Medulla oblongata (tissue), 1 donor: ENCODE results near the gene BLTP3A.
"Not testable (repeated sequence)": the region's sequence is repeated elsewhere in the genome, so short reads cannot be mapped to it uniquely, and the experiment has no call there.

ENCODE experiments used
- DNase-seq: peaks from one replicate; pipeline ENCODE4 v3.0.0-alpha.2; 2015; ENCODE audit errors: extremely low spot score

Gene BLTP3A

GRCh38 chr6:34792605-34793500, 970 bp downstream of the BLTP3A start:
- DNase-seq: peak; percentile 38

GRCh38 chr6:34793877-34794276, 2.0 kb downstream of the BLTP3A start:
- DNase-seq: no peak

DNA sequence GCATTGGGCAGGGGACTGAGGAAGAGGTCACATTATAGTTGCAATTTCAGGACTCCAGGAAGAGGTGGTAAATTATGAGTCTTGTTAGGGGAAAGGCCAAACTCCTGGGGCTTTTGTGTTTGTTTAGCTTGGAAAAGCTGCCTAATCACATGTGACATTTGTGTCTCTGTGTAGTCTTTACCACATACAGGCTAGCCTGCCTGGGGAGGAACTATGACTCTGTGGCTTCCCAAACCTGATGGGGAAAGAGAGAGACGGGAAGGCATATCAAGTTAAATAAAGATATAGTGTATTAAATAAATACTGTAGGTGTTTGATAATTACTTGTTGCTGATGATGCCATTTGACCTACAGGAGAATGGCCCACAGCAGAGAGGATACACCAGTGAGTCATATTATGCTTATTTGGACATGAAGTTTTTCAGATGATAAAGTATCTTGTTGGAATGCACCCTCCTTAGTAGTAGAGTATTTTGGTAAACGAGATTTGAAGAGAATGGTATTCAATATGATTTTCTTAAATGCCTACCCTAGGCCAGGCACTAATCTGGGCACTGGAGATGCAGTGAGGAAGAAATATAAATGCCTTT, 4.0 kb downstream of the BLTP3A start:
- no peak for DNase-seq

DNA sequence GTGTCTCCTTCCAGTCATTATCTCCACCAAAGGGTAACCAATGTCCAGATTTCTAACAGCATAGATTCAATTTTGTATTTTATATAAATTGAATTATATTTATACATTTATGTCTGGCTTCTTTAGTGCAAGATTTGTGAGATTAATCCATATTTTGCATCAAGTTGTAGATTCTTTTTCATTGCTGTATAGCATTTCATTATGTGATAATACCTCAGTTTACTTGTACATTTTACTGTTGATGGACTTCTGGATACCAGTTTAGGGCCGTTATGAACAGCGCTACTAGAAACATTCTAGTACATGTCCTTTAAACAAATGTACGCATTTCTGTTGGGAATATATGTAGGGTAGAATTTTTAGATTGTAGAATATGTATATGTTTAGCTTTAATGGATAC, 6.2 kb downstream of the BLTP3A start:
- DNase-seq: no peak

DNA sequence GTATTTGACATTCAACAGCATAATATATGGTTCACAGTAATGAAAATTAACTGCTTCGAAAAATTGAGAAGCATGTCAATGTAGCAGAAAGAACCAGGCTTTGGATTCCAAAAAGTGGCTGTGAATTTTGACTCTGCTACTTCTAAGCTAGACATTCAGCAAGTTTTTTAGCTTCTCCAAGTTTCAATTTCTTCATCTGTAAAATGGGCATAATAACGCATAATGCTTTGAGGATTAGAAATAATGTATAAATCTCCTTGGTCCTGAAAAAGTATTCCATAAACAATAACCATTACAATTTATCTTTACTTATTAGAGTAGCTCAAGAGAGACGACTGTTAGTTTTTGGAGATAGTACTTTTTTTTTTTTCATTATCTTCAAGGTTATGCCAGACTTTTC, 7.7 kb downstream of the BLTP3A start:
- no peak for DNase-seq

GRCh38 chr6:34804543-34804942, 12.7 kb downstream of the BLTP3A start:
- no peak for DNase-seq

DNA sequence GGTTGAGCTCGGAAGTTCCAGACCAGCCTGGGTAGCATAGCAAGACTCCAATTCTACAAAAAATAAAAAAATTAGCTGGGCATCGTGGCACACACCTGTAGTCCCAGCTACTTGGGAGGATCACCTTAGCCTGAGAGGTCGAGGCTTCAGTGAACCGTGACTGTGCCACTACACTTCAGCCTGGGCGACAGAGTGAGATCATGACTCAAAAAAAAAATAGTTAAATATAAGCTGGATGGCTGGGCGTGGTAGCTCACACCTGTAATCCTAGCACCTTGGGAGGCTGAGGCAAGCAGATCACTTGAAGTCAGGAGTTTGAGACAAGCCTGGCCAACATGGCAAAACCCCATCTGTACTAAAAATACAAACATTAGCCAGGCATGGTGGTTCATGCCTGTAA, 13.2 kb downstream of the BLTP3A start:
- not testable (repeated sequence) for DNase-seq

DNA sequence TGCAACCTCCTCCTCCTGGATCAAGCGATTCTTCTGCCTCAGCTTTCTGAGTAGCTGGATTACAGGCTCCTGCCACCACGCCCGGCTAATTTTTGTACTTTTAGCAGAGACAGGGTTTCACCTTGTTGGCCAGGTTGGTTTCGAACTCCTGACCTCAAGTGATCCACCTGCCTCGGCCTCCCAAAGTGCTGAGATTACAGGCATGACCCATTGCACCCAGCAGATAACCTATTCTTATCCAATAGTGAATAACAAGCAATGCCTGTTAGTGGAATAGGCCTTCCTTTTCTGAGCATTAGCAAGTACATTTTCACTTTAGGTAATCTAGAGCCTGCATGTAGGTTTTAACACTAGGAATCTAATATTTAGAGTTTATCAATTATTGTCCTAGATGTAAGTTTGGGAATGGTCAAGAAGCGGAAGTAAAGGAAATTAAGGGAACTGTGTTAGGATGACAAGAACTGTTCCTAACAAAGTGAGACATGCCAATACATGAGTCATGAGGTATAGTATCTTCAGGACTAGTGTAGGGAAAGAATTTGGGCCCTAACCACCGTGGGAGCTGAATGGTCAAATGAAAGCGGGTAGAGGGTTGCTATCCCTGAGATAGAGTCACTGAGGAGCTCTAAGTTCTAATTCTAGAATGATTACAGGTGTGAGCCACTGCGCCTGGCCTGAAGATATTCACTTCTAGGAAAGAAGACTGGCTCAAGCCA, 15.0 kb downstream of the BLTP3A start:
- no peak for DNase-seq

- not testable (repeated sequence) for DNase-seq
These were observed 16.6 kb downstream of the BLTP3A start for GRCh38 chr6:34808473-34808872.

DNA sequence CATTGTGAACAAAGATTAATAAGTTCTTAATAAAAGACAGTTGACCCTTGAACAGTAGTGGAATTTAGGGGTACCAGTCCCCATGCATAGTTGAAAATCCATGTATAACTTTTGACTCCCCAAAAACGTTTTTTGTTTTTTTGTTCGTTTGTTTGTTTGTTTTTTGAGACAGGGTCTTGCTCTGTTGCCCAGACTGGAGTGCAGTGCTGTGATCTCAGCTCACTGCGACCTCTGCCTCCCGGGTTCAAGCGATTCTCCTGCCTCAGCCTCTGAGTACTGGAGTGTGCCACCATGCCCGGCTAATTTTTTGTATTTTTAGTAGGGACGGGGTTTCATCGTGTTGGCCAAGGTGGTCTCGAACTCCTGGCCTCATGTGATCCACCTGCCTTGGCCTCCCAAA, 17.5 kb downstream of the BLTP3A start:
- not testable (repeated sequence) for DNase-seq

DNA sequence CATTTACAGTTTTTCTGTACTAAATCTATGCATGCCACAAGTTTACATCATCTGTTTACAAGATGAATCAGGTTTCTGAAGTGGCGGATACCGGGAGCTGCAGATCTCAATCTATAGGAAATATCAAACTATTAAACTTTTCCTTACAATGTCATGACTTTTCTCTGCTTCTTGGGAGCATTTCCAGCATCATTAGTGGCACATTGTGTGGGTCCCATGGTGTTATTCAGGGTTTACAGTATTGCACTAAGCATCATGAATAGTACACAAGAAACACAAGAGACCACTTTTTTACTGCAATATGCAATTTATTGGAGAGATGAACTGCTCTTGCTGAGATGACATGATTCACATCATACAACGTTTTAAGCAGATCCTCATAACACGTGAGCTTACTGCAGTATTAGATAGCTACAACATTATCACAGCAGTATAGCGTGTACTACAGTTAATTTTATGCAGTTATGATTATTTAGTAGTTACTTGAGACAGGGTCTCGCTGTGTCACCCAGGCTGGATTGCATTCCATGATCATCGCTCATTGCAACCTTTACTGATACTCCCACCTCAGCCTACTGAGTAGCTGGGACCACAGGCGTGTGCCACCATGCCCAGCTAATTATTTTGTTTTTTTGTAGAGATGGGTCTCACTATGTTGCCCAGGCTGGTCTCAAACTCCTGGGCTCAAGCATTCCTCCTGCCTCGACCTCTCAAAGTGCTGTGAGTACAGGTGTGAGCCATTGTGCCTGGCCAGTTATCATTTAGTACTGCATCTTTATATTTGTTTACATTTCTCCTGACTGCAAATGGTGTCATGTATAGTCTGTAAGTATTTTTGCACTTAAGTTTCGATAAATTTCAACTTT, 18.4 kb downstream of the BLTP3A start:
- DNase-seq: no peak

- no peak for DNase-seq
These were observed 19.2 kb downstream of the BLTP3A start for GRCh38 chr6:34810936-34811632.

- no peak for DNase-seq
These were observed 21.3 kb downstream of the BLTP3A start for GRCh38 chr6:34813028-34813713.

GRCh38 chr6:34816635-34817301, 24.9 kb downstream of the BLTP3A start:
- peak; percentile 23 for DNase-seq

DNA sequence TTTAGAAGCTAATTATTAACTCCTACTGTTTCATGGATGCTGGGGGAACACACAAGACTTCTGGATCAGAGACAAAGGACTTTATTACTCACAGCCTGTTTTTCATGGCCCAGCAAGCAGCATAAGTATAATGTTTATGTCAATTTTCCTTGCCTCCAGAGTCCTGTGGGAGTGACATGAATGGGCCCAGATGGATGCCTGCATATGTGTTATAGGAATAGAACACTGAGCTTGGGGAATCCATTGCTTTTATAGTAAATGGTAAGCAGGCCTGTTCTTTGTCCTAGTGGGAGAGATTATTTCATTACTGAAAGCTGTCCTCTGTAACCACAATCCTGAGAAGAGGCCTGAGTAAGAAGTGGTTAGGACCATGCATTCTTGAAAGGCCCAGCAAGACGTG, 25.6 kb downstream of the BLTP3A start:
- DNase-seq: no peak

DNA sequence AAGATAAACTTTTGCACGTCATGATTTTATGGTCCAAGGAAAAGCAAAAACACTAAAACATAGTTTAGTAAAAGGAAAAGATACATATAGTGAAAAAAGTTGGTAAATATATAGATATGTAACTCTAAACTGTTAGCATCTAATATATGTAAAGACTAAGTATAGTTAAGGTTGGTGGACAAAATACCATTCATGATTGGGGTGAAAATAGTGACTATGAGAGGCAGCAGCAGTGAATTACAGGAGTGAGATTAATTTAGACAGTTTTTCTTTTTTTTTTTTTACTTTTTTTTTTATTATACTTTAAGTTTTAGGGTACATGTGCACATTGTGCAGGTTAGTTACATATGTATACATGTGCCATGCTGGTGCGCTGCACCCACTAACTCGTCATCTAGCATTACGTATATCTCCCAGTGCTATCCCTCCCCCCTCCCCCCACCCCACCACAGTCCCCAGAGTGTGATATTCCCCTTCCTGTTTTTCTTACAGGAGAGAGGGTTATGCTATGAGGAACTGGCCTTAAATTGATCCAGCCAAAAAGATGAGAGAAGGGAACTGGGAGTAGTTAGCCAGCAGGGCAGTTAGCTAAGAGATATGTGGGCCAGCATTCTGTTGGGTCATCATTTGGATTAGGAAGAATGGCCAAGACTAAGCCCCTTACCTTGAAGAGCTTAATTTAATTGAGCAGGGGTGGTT, 27.1 kb downstream of the BLTP3A start:
- peak; percentile 50 for DNase-seq

DNA sequence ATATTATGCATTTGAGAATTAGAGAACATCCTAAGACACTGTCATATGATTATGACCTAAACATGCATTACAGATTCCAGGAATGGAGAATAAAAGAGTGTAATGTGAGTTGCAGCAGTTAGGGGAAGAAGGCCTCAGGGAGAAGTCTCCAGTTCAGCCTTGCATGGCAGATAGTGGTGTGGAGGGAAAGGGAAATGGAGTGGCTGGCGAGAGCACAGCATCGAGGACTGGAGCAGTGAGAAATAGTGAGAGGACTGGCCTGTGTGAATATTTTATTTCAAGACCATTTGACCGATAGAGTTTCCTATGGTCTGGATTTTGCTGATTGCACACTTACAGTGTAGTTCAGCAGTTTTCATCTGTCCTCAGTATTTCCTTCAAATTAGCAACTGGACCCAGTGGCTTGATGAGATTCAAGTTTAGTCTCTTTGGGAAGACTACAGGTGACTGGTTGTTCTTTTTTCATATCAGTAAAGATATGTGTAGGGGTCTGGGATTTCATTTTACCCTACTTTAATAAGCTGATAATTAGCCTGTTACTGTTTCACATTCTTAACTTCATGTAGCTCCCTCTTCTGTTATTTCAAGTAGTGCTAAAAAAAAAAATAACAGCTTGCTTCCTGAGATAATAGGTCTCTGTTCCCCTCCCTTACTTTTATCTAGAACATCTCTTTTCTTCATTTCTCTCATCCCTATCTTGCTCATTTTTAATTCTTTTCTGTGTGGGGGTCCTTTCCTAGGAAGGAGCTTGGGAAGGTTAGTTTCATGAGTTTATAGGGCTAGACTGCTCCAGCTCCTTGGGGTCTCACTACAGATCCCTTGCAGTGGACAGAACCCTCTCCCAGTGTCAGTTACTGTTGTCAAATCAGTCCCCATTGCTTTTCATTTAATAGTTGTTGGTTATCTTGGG, 27.9 kb downstream of the BLTP3A start:
- DNase-seq: no peak

DNA sequence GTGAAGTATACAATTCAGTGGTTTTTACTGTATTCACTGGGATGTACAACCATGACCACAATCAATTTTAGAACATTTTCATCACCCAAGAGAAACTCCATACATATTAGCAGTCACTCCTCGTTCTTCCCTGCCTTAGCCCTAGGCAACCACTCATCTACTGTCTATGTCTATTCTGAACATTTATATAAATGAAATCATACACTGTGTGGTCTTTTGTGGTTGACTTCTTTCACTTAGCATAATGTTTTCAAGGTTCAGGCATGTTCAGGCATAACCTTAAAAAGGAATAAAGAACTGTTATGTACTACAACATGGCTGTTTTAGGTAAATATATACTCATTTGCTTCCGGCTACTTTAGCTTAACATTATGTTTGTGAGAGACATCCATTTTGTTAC, 37.3 kb downstream of the BLTP3A start:
- no peak for DNase-seq
